Measurements from ENCODE around the gene ANKRD1. TPM values are rescaled to one million over a fixed set of nuclear protein-coding genes. Genes with fewer than 3 reads are reported as not detected.
"Not testable (repeated sequence)": the region's sequence is repeated elsewhere in the genome, so short reads cannot be mapped to it uniquely, and the experiment has no call there.

The ANKRD1 gene
- total RNA-seq, 1 experiment from 2014 or later: 0.65 TPM

DNA sequence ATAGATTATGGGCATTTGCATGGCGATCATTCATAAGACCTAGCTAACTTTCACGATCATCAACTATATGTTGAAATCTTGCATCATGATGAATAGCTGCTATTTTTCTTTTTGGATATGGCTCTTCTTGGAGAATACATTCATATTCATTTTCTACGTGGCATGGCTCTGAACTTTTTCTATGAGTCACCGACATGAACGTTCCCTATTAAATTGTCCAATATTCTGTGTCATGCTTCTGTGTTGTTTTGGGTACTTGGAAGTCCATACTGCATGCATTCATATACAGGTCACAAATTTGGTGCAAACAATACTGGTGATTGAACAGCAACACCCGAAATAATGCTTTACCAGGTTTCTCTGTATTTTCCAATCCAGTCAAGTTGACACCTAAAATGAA is 37.9 kb upstream of the ANKRD1 start:
- BruUV-seq (replicated peaks): no TSS peak
- peak; percentile 26 for DNase-seq (ENCODE audit: unreplicated experiment)
- H3K4me3 Mint-ChIP-seq (ENCODE audit: unreplicated experiment): no peak overlapping the region
- H3K4me1 Mint-ChIP-seq (ENCODE audit: insufficient read depth, unreplicated experiment): peaks cover 20% of the 10 kb centered on the region
- H3K9me3 Mint-ChIP-seq (ENCODE audit: unreplicated experiment): peaks cover 11% of the 10 kb centered on the region
- intact Hi-C loops (cut with micrococcal nuclease): no loop called here
- POLR2A ChIA-PET: no interaction called here
- H3K36me3 Mint-ChIP-seq (ENCODE audit: insufficient read depth, unreplicated experiment): no peaks in the 10 kb centered on the region
- CTCF ChIA-PET: no interaction called here
- no peak overlapping the region for H3K27ac Mint-ChIP-seq (ENCODE audit: low read depth, unreplicated experiment)
- TF ChIP-seq, protein P1, sequence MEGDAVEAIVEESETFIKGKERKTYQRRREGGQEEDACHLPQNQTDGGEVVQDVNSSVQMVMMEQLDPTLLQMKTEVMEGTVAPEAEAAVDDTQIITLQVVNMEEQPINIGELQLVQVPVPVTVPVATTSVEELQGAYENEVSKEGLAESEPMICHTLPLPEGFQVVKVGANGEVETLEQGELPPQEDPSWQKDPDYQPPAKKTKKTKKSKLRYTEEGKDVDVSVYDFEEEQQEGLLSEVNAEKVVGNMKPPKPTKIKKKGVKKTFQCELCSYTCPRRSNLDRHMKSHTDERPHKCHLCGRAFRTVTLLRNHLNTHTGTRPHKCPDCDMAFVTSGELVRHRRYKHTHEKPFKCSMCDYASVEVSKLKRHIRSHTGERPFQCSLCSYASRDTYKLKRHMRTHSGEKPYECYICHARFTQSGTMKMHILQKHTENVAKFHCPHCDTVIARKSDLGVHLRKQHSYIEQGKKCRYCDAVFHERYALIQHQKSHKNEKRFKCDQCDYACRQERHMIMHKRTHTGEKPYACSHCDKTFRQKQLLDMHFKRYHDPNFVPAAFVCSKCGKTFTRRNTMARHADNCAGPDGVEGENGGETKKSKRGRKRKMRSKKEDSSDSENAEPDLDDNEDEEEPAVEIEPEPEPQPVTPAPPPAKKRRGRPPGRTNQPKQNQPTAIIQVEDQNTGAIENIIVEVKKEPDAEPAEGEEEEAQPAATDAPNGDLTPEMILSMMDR (IDR thresholded peaks at IDR 0.05; ENCODE audit: unreplicated experiment): no peak
- no peaks in the 10 kb centered on the region for H3K27me3 Mint-ChIP-seq (ENCODE audit: insufficient read depth, unreplicated experiment)

DNA sequence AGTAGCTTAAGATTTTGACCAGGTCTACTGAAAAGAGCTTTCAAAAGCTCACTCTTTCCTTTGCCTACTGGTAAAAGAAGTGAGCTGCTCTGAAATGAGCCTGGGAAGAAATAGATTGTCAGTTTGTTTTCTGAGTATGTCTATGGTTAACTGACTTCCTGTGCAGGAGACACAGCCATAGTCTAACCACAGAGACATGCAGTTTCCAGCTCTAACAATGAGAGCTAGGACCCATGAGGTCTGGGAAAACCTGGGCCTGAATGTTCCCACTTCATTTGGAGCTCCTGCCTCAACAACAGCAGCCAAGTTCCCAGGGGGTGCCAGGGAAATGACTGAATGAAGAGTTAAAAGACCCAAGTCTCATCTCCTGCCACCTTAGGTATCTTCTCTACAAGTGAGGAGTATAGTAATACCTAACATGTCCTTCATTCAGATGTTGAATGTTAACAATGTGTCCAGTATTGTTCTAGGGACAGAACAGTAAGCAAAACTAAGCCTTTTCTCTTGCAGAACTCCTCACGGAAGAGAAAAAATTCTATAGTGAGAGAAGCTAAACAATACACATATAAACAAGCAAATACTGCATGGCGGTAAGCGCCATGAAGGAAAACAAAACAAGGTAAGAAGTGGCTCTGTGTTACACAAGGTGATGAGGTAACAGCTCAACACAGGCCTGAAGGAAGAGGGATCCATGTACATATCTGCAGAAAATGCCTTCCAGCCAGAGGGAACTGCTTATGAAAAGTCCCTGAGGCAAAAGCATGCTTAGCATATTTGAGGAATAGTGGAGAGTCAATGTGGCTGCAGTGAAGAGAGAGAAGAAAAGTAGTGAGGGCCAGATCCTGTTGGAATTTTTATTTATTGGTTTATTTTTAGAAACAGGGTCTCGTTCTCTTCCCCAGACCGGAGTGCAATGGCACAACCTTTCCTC is 26.4 kb upstream of the ANKRD1 start:
- peaks cover 3% of the 10 kb centered on the region for H3K4me1 Mint-ChIP-seq (ENCODE audit: insufficient read depth, unreplicated experiment)
- no peaks in the 10 kb centered on the region for H3K27me3 Mint-ChIP-seq (ENCODE audit: insufficient read depth, unreplicated experiment)
- no TSS peak for BruUV-seq (replicated peaks)
- H3K9me3 Mint-ChIP-seq (ENCODE audit: unreplicated experiment): peaks cover 4% of the 10 kb centered on the region
- no peak overlapping the region for H3K4me3 Mint-ChIP-seq (ENCODE audit: unreplicated experiment)
- intact Hi-C loops (cut with micrococcal nuclease): no loop called here
- ChIA-PET CTCF (interaction anchor here (0.7 to 1.1 kb wide), 3 partner anchors 35 to 92 kb away, joined by 3 to 6 read pairs (median 3); no protein-coding TSS in a partner anchor), POLR2A (interaction anchor here (0.8 kb wide), 1 partner anchor 11 kb away, joined by 3 read pairs; no protein-coding TSS in a partner anchor)
- no peaks in the 10 kb centered on the region for H3K36me3 Mint-ChIP-seq (ENCODE audit: insufficient read depth, unreplicated experiment)
- no peak overlapping the region for H3K27ac Mint-ChIP-seq (ENCODE audit: low read depth, unreplicated experiment)
- no peak for DNase-seq (ENCODE audit: unreplicated experiment)
- TF ChIP-seq, protein P1 (IDR thresholded peaks at IDR 0.05; ENCODE audit: unreplicated experiment): no peak

DNA sequence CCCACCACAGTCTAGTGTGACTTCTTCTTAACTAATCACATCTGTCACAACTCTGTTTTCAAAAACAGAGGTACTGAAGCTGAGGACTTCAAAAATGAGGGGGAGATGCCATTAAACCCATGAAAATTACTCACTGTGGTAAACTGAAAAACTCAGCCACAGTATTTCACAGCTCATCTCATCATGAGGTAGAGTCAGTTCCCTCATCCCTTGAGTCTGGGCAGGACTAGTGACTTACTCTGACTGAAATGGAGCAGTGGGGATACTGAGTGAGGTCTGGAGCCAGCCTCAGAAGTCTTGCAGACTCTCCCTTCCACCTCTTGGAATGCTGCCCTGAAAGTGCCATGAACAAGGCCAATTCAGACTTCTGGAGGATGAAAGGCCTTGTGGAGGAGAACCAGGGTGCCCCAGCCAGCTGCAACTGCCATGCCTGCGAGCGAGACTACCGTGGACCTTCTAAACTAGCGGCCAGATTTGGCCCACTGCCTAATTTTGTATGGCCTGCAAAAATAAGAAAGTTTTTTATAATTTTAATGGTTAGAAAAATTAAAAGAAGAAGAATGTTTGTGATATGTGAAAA is 24.7 kb upstream of the ANKRD1 start:
- BruUV-seq (replicated peaks): no TSS peak
- peaks cover 3% of the 10 kb centered on the region for H3K4me1 Mint-ChIP-seq (ENCODE audit: insufficient read depth, unreplicated experiment)
- no peaks in the 10 kb centered on the region for H3K36me3 Mint-ChIP-seq (ENCODE audit: insufficient read depth, unreplicated experiment)
- ChIA-PET CTCF (interaction anchor here (0.7 kb wide), 1 partner anchor 128 kb away, joined by 3 read pairs; no protein-coding TSS in a partner anchor), POLR2A (no interaction called here)
- TF ChIP-seq, protein P1 (IDR thresholded peaks at IDR 0.05; ENCODE audit: unreplicated experiment): no peak
- H3K27me3 Mint-ChIP-seq (ENCODE audit: insufficient read depth, unreplicated experiment): no peaks in the 10 kb centered on the region
- H3K4me3 Mint-ChIP-seq (ENCODE audit: unreplicated experiment): no peak overlapping the region
- DNase-seq (ENCODE audit: unreplicated experiment): no peak
- H3K9me3 Mint-ChIP-seq (ENCODE audit: unreplicated experiment): no peaks in the 10 kb centered on the region
- H3K27ac Mint-ChIP-seq (ENCODE audit: low read depth, unreplicated experiment): no peak overlapping the region
- intact Hi-C loops (cut with micrococcal nuclease): no loop called here

DNA sequence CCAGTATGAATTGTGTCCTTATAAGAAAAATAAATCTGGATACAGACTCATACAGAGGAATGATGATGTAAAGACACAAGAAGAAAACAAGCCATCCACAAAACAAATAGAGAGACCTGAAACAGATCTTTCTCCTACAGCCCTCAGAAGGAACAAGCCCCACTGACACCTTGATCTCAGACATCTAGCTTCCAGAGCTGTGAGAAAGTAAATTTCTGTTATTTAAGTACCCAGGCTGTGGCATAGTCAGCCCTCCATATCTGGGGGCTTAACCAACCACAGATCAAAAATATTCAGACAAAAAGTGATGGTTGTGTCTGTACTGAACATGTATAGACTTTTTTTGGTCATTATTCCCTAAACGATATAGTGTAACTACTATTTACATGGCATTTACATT is 23.9 kb upstream of the ANKRD1 start:
- no peak overlapping the region for H3K4me3 Mint-ChIP-seq (ENCODE audit: unreplicated experiment)
- peaks cover 3% of the 10 kb centered on the region for H3K4me1 Mint-ChIP-seq (ENCODE audit: insufficient read depth, unreplicated experiment)
- TF ChIP-seq, protein P1 (IDR thresholded peaks at IDR 0.05; ENCODE audit: unreplicated experiment): no peak
- no peaks in the 10 kb centered on the region for H3K27me3 Mint-ChIP-seq (ENCODE audit: insufficient read depth, unreplicated experiment)
- no peak for DNase-seq (ENCODE audit: unreplicated experiment)
- intact Hi-C loops (cut with micrococcal nuclease): no loop called here
- ChIA-PET POLR2A (interaction anchor here (0.7 kb wide), 1 partner anchor 26 kb away, joined by 3 read pairs; no protein-coding TSS in a partner anchor), CTCF (interaction anchor here (0.6 to 0.7 kb wide), 2 partner anchors 128 to 584 kb away, joined by 3 read pairs; no protein-coding TSS in a partner anchor)
- H3K9me3 Mint-ChIP-seq (ENCODE audit: unreplicated experiment): no peaks in the 10 kb centered on the region
- H3K36me3 Mint-ChIP-seq (ENCODE audit: insufficient read depth, unreplicated experiment): no peaks in the 10 kb centered on the region
- no TSS peak for BruUV-seq (replicated peaks)
- no peak overlapping the region for H3K27ac Mint-ChIP-seq (ENCODE audit: low read depth, unreplicated experiment)

DNA sequence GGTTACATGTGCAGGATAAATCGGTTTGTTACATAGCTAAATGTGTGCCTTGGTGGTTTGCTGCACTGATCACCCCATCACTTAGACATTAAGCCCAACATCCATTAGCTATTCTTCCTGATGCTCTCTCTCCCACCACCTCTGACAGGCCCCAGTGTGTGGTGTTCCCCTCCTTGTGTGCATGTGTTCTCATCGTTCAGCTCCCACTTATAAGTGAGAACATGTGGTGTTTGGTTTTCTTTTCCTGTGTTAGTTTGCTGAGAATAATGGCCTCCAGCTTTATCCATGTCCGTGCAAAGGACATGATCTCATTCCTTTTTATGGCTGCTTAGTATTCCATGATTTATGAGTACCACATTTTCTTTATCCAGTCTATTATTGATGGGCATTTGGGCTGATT is 22.1 kb upstream of the ANKRD1 start:
- CTCF ChIA-PET: interaction anchor here (0.6 to 1.7 kb wide), 4 partner anchors 17 to 468 kb away, joined by 3 to 6 read pairs (median 3); no protein-coding TSS in a partner anchor
- BruUV-seq (replicated peaks); H3K27me3 Mint-ChIP-seq (ENCODE audit: insufficient read depth, unreplicated experiment); H3K4me1 Mint-ChIP-seq (ENCODE audit: insufficient read depth, unreplicated experiment); H3K9me3 Mint-ChIP-seq (ENCODE audit: unreplicated experiment); H3K36me3 Mint-ChIP-seq (ENCODE audit: insufficient read depth, unreplicated experiment); POLR2A ChIA-PET; H3K27ac Mint-ChIP-seq (ENCODE audit: low read depth, unreplicated experiment); H3K4me3 Mint-ChIP-seq (ENCODE audit: unreplicated experiment); intact Hi-C loops (cut with micrococcal nuclease); DNase-seq (ENCODE audit: unreplicated experiment): not testable (repeated sequence)

Measured in MCF 10A (cell line).